Neural progenitor cell (in vitro differentiated cells): ENCODE data around the gene LRFN2. TPM values are rescaled to one million over a fixed set of nuclear protein-coding genes. Genes with fewer than 3 reads are reported as not detected.
A peak's percentile ranks its signal among the peaks of the same experiment; 100 is the strongest.

Source experiments
- DNase-seq: peaks from one replicate; pipeline ENCODE4 v3.0.0-alpha.2; 2016; ENCODE audit warnings: low spot score
- H2AFZ ChIP-seq: fragments of 200-600 bp; sonication (generic); replicated peaks from 2 replicates; pipeline ENCODE4 v1.6.1; 2016; ENCODE audit warnings: antibody characterized with exemption
- H3F3A ChIP-seq: fragments of 200-600 bp; sonication (generic); 2 replicates; pipeline ENCODE4 v1.6.1; 2016; ENCODE audit warnings: antibody characterized with exemption, low read depth
- H3K27ac ChIP-seq: fragments of 200-600 bp; sonication (generic); 2 replicates; pipeline ENCODE4 v1.5.1; 2016; ENCODE audit warnings: mild to moderate bottlenecking
- H3K27me3 ChIP-seq: fragments of 200-600 bp; sonication (generic); 2 replicates; pipeline ENCODE4 v1.6.1; 2016; ENCODE audit warnings: mild to moderate bottlenecking, moderate library complexity
- H3K36me3 ChIP-seq: fragments of 200-600 bp; sonication (generic); 2 replicates; pipeline ENCODE4 v1.5.1; 2016
- H3K4me1 ChIP-seq: fragments of 200-600 bp; sonication (generic); 2 replicates; pipeline ENCODE4 v1.6.1; 2016; ENCODE audit warnings: mixed run types
- H3K4me2 ChIP-seq: fragments of 200-600 bp; sonication (generic); 2 replicates; pipeline ENCODE4 v1.6.1; 2016
- H3K4me3 ChIP-seq: fragments of 200-600 bp; sonication (generic); 2 replicates; pipeline ENCODE4 v1.5.1; 2016
- H3K79me2 ChIP-seq: fragments of 200-600 bp; sonication (generic); 2 replicates; pipeline ENCODE4 v1.6.1; 2016; ENCODE audit warnings: low read depth
- H3K9ac ChIP-seq: fragments of 200-600 bp; sonication (generic); 2 replicates; pipeline ENCODE4 v1.6.1; 2016
- H3K9me3 ChIP-seq: fragments of 200-600 bp; sonication (generic); 2 replicates; pipeline ENCODE4 v1.5.1; 2016; ENCODE audit warnings: low read depth
- H4K20me1 ChIP-seq: fragments of 200-600 bp; sonication (generic); 2 replicates; pipeline ENCODE4 v1.6.1; 2016; ENCODE audit warnings: low read depth
- H3K27ac Mint-ChIP-seq: 3 replicates; pipeline ENCODE4 v1.8.0; 2021; ENCODE audit warnings: mixed read lengths
- H3K27me3 Mint-ChIP-seq: 2 replicates; pipeline ENCODE4 v1.8.0; 2022; ENCODE audit warnings: low read depth, mild to moderate bottlenecking, inconsistent platforms, moderate library complexity, mixed read lengths; ENCODE audit not compliant: insufficient read depth
- H3K36me3 Mint-ChIP-seq: 3 replicates; pipeline ENCODE4 v1.8.0; 2021; ENCODE audit warnings: mixed read lengths
- H3K4me1 Mint-ChIP-seq: 3 replicates; pipeline ENCODE4 v1.8.0; 2021; ENCODE audit warnings: mixed read lengths
- H3K4me3 Mint-ChIP-seq: 3 replicates; pipeline ENCODE4 v1.8.0; 2021; ENCODE audit warnings: mild to moderate bottlenecking, moderate library complexity, mixed read lengths
- H3K9me3 Mint-ChIP-seq: 3 replicates; pipeline ENCODE4 v1.8.0; 2020; ENCODE audit warnings: mixed read lengths
- EZH2 ChIP-seq: fragments of 200-600 bp; sonication (generic); IDR thresholded peaks from 2 replicates; pipeline ENCODE4 v1.6.1; 2017; ENCODE audit warnings: antibody characterized with exemption, mild to moderate bottlenecking, moderate library complexity
- EZH2phosphoT487 ChIP-seq: fragments of 200-600 bp; sonication (generic); IDR thresholded peaks from 2 replicates; pipeline ENCODE4 v1.6.1; 2017; ENCODE audit warnings: antibody characterized with exemption
- small RNA-seq: library from RNA; depleted of rRNA; stranded (forward); fragments of <200 nt; gene quantifications from one replicate; pipeline ENCODE3, GENCODE V24; 2015
- total RNA-seq: library from RNA; depleted of rRNA; stranded (reverse); fragments of >200 nt; gene quantifications from 2 replicates; pipeline ENCODE4 v1.2.3, GENCODE V29; 2015; ENCODE audit warnings: low replicate concordance
- TF ChIP-seq, protein P1 (sequence below): fragments of 200-600 bp; sonication (generic); IDR thresholded peaks from 2 replicates; pipeline ENCODE4 v1.5.1; 2017; ENCODE audit warnings: antibody characterized with exemption, mild to moderate bottlenecking

The LRFN2 gene
- total RNA-seq, 1 donor from 2014 or later = not detected

GRCh38 chr6:40341726-40342125 lies 245.4 kb downstream of the LRFN2 start:
- TF ChIP-seq, protein P1, sequence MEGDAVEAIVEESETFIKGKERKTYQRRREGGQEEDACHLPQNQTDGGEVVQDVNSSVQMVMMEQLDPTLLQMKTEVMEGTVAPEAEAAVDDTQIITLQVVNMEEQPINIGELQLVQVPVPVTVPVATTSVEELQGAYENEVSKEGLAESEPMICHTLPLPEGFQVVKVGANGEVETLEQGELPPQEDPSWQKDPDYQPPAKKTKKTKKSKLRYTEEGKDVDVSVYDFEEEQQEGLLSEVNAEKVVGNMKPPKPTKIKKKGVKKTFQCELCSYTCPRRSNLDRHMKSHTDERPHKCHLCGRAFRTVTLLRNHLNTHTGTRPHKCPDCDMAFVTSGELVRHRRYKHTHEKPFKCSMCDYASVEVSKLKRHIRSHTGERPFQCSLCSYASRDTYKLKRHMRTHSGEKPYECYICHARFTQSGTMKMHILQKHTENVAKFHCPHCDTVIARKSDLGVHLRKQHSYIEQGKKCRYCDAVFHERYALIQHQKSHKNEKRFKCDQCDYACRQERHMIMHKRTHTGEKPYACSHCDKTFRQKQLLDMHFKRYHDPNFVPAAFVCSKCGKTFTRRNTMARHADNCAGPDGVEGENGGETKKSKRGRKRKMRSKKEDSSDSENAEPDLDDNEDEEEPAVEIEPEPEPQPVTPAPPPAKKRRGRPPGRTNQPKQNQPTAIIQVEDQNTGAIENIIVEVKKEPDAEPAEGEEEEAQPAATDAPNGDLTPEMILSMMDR = no peak
- no peak for TF ChIP-seq EZH2
- no peak for TF ChIP-seq EZH2phosphoT487
- Mint-ChIP-seq H3K9me3 (no peaks in the 10 kb centered on the region), H3K4me1 (peaks cover 41% of the 10 kb centered on the region), H3K27ac (peak overlapping the region; percentile 48), H3K36me3 (no peaks in the 10 kb centered on the region), H3K27me3 (peaks cover 33% of the 10 kb centered on the region), H3K4me3 (no peak overlapping the region)
- no peak for DNase-seq
- Histone ChIP-seq H3K36me3 (no peaks in the 10 kb centered on the region), H3K4me1 (peaks cover 37% of the 10 kb centered on the region), H3K9me3 (no peaks in the 10 kb centered on the region), H3K79me2 (no peaks in the 10 kb centered on the region), H2AFZ (no peak overlapping the region), H3K4me2 (no peak overlapping the region), H3K4me3 (no peak overlapping the region), H3F3A (peaks cover 31% of the 10 kb centered on the region), H3K27ac (no peak overlapping the region), H3K27me3 (no peaks in the 10 kb centered on the region), H3K9ac (no peak overlapping the region), H4K20me1 (peaks cover 4% of the 10 kb centered on the region)

Small RNA genes within 50 kb of the gene (small RNA-seq; reads per million reads assigned to genes)
- gene RNU6-250P = not detected
